GM12891 (cell line): ENCODE data around the gene TSC22D3.

Source experiments
- POLR2A ChIP-seq: IDR thresholded peaks from 2 replicates; pipeline ENCODE4 v1.6.1; 2011; ENCODE audit warnings: low read depth, low read length, control low read depth
- POLR2AphosphoS5 ChIP-seq: IDR thresholded peaks from 2 replicates; pipeline ENCODE4 v1.6.1; 2011; ENCODE audit warnings: low read depth, low read length, control low read depth
- SPI1 ChIP-seq: IDR thresholded peaks from 2 replicates; pipeline ENCODE4 v1.6.1; 2011; ENCODE audit warnings: low read depth, low read length, control low read depth
- TAF1 ChIP-seq: IDR thresholded peaks from 2 replicates; pipeline ENCODE4 v1.6.1; 2011; ENCODE audit warnings: low read depth, low read length, control low read depth

DNA sequence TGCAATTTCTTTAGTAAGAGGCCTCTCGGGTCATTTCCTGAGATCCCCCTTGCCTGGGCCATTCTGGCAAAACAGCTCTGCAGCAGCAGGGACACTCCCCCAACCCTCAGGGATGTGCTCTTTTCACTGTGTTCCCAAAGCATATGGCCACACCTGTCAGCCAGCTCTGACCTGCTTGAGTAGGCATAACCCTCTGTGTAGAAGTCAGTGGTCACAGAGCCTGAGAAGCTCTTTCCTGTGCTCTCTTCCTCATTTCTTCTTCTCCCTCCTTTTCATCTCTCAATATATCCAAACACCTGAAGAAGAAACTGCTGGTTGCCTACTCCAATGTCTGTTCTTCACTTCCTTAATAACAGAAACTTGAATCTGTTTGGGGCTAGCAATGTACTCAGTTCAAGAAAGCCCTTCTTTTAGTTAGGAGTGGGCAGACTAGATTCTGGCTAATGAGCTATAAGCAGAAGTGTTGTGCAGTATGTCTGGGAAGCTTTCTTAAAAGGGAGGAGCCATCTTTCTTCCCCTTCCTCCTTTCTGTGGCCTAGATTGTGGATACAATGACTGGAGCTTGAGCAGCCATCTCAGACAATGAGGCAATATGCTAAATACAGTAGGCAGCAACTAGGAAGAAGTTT is 74.0 kb downstream of the TSC22D3 start:
- TF ChIP-seq POLR2A (no peak), POLR2AphosphoS5 (no peak), TAF1 (no peak), SPI1 (peak; percentile 52)
